Cortex of kidney (tissue), 1 donor: ENCODE measurements around the gene AGAP1.

Source experiments
- DNase-seq: peaks from one replicate; lab custom pipeline; 2025; lab: John Stamatoyannopoulos, UW

AGAP1 gene

DNA sequence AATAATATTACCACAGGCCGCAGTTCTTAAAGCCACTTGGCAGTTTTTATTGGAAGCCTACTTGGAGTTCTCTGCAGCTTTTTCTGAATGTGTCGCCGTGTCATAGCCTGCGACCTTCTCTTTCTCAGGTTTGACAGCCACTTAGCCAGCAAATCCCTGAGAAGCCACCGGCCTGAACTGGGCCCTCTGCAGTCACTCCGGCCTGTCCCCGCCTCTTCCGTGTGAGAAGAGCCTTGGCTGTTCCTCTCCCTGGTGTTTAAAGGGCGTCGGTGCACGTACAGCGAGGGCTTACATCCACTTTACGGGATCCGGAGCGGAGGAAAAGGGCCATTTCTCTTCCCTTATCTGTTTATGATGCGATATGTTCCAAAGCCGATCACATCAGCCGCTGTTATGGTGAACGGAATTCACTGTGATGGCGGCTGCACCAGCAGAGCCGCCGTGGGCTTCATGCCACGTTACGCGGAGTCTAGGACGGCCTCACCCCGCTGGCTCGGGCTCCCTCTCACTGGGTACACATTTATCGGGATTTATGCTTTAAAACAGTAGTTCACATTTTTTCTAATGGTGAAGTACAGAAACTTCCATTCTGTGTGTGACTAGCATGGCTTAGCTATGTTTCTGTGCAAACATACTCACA, 607.6 kb downstream of the AGAP1 start:
- DNase-seq, result no peak

DNA sequence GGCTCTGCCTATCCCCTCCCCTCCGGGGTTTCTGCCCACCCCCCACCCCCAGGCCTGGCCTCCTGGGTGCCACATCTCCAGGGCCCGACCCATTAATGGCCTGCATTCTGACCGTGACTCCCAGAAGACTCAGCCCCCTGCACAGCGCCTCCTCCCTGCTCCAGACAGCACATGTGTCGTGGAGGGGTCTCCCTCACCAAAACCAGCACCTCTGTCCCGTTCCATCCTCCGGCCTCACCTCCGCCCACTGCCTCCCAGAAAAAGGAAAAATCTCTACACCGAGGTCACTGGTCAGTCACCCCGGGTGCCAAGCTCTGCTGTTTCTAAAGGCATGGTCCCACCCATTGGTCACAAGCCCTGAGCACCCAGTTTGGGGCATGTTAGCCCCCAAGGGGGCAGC, 609.1 kb downstream of the AGAP1 start:
- no peak for DNase-seq

- no peak for DNase-seq
These were observed 610.1 kb downstream of the AGAP1 start for GRCh38 chr2:236103981-236104380.

- DNase-seq, result no peak
These were observed 612.2 kb downstream of the AGAP1 start for GRCh38 chr2:236105955-236106607.

DNA sequence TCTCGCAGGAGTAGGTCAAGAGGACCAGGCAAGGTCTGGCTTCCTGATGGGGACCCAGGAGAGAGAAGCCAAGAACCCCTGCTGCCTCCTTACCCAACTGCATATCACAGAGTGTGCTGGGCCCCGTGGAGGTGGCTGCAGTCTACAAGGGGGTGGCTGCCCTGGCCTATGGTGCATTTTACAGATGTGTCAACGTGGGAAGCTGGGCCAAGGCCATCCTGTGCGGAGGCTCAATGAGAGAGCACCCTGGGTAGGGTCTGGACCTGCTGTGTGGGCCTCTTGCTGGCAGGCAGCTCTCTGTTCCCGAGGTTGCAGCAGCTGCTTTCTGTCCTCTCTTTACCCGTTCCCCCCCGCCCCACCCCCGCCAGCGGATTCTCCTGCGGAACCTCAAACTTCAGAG, 612.9 kb downstream of the AGAP1 start:
- DNase-seq, result no peak

GRCh38 chr2:236107536-236107935, 613.7 kb downstream of the AGAP1 start:
- no peak for DNase-seq

- DNase-seq, result no peak
These were observed 614.2 kb downstream of the AGAP1 start for GRCh38 chr2:236107942-236108625.

GRCh38 chr2:236109061-236109460, 615.2 kb downstream of the AGAP1 start:
- no peak for DNase-seq

DNA sequence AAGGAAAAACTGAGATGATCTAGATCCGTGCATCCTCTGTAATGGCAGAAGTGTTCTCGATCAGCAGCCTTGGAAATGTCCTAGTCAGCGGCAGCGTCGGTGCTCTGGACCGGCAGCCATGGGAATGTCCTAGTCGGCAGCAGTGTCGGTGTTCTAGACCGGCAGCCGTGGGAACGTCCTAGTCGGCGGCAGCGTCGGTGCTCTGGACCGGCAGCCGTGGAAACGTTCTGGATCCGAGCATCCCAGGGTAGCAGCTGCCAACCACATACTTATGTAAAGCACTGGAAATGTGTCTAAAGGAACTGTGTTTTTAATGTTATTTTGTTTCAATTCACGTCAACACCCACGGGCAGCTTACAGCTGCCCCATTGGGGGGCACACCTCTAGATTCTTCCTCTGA, 615.6 kb downstream of the AGAP1 start:
- no peak for DNase-seq

DNA sequence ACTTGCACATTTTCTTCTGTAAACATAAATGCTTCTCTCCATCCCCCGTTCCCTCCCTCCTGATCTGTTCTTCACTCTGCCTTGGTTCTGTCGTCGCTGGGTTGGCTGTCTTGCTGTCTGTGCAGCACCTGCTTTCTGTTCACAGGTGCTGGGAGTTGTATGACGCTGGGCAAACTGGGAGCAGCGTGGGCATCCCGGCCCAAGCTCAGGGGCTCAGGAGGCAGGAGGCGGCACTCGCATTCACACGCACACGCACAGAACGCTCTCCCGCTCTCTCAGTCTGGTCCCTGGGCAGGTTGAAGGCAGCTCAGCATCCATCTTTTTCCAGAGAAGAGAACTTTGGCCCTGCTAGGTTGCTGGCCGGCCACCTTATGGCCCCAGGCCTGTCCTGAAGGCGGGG, 618.6 kb downstream of the AGAP1 start:
- no peak for DNase-seq

GRCh38 chr2:236113425-236113824, 619.6 kb downstream of the AGAP1 start:
- DNase-seq, result no peak

- DNase-seq, result no peak
These were observed 620.1 kb downstream of the AGAP1 start for GRCh38 chr2:236113948-236114347.

DNA sequence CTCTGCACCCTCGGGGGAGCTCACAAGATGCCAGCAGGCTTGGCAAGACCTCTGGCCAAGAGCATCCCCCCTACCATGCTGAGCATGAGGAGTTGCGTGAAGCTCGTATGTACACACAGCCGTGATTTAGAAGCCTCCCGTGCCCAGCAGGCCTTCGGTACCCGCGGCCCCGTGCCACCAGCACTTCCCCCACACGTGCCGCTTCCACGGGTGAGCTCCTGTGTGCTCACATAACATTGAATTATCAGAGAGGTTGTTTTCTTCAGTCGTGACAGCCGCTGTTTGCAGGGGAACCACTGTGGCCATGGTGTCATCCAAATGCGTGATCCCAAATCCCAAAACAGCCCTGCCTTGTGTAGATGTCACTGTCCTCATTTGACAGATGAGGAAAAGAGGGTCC, 621.1 kb downstream of the AGAP1 start:
- DNase-seq, result no peak

DNA sequence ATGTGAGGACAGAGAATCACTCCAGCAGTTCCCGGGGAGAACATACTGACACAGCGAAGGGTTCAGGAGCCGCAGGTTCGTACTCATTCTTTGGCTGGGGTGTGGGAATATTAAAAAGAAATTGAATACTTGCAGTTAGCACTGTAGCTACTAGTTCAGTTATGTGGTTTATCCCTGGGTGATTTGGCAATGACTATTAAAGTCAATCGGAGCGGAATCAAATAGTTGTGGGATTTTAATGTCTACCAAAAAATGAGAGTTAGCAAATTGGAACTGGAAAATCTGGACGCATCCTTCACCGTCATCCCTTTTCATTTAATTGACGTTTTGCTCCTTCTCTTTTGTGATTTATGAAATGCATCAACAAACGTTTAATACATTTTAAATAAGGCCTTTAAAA, 623.6 kb downstream of the AGAP1 start:
- no peak for DNase-seq

- no peak for DNase-seq
These were observed 624.0 kb downstream of the AGAP1 start for GRCh38 chr2:236117861-236118269.

- DNase-seq, result no peak
These were observed 625.2 kb downstream of the AGAP1 start for GRCh38 chr2:236119003-236119402.

- DNase-seq, result no peak
These were observed 625.6 kb downstream of the AGAP1 start for GRCh38 chr2:236119476-236119875.

DNA sequence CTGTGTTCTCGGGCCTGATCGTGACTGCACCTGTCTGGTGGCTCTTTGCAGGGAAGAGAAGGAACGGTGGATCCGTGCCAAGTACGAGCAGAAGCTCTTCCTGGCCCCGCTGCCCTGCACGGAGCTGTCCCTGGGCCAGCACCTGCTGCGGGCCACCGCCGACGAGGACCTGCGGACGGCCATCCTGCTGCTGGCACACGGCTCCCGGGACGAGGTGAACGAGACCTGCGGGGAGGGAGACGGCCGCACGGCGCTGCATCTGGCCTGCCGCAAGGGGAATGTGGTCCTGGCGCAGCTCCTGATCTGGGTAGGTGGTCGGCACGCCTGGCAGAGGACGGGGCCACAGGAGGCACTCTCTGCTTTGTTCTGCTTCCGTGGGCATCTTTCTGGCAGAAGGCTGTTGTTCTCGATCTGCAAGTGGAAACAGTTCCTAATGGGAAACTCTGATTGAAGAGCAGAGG, 626.3 kb downstream of the AGAP1 start:
- DNase-seq, result no peak

DNA sequence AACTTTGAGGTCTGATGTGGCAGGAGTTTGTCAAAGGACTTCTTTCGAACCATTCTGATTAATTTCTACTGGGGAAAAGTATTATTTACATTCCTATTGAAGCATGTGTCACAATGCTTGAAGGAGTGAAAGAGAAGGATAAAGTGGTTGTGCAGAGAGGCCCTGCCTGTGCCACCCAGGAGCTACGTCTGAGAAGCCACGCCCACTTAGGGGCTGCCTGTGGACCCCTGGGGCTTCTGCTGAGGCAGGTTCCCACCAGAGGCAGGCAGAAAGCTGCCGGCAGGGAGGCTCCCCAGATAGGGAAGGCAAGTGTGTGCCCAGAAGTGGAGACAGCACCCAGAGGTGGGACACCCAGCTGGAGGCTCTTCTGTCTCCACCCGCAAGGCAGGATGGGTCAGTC, 627.0 kb downstream of the AGAP1 start:
- no peak for DNase-seq

GRCh38 chr2:236121546-236121945, 627.7 kb downstream of the AGAP1 start:
- no peak for DNase-seq

- no peak for DNase-seq
These were observed 628.4 kb downstream of the AGAP1 start for GRCh38 chr2:236122236-236122635.

DNA sequence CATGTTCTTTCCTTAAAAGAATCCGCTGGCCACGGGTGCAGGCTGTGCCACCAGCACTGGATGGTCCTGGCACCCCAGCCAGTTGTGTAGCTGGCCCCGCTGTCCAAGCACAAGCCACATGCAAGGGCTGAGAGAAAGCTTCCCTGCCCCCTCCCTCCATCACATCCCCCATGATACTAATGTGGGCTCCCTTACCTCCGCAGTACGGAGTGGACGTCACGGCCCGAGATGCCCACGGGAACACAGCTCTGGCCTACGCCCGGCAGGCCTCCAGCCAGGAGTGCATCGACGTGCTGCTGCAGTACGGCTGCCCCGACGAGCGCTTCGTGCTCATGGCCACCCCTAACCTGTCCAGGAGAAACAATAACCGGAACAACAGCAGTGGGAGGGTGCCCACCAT, 629.9 kb downstream of the AGAP1 start:
- no peak for DNase-seq

- DNase-seq, result no peak
These were observed 630.5 kb downstream of the AGAP1 start for GRCh38 chr2:236124182-236124893.
